HTERT RPE-1 (cell line): Measurements from ENCODE around the gene BCL2L1.
"Not testable (repeated sequence)": the region's sequence is repeated elsewhere in the genome, so short reads cannot be mapped to it uniquely, and the experiment has no call there.

ENCODE experiments used
- in situ Hi-C: fragments of 300-500 bp; cut with MboI; formaldehyde crosslinking; loops from 4 replicates; pipeline ENCODE4 v1.14.3; 2020; ENCODE audit warnings: low sequenced_read_pairs

The BCL2L1 gene

GRCh38 chr20:31677553-31678260, 45.0 kb downstream of the BCL2L1 start:
- in situ Hi-C loops = no loop called here

- in situ Hi-C loops = no loop called here
Observed at GRCh38 chr20:31676609-31676989, 46.1 kb downstream of the BCL2L1 start.

- in situ Hi-C loops = no loop called here
Observed at GRCh38 chr20:31675828-31676608, 46.6 kb downstream of the BCL2L1 start.

- in situ Hi-C loops = no loop called here
Observed at GRCh38 chr20:31674895-31675827, 47.5 kb downstream of the BCL2L1 start.

GRCh38 chr20:31673943-31674463, 48.7 kb downstream of the BCL2L1 start:
- in situ Hi-C loops = no loop called here

GRCh38 chr20:31673435-31673834, 49.2 kb downstream of the BCL2L1 start:
- in situ Hi-C loops = no loop called here

GRCh38 chr20:31671324-31671723, 51.3 kb downstream of the BCL2L1 start:
- in situ Hi-C loops = no loop called here

- in situ Hi-C loops = no loop called here
Observed at GRCh38 chr20:31670371-31671228, 52.1 kb downstream of the BCL2L1 start.

GRCh38 chr20:31669876-31670275, 52.8 kb downstream of the BCL2L1 start:
- in situ Hi-C loops = no loop called here

GRCh38 chr20:31668944-31669343, 53.7 kb downstream of the BCL2L1 start:
- in situ Hi-C loops = not testable (repeated sequence)

GRCh38 chr20:31667315-31668285, 55.1 kb downstream of the BCL2L1 start:
- in situ Hi-C loops = no loop called here

- in situ Hi-C loops = no loop called here
Observed at GRCh38 chr20:31666258-31667042, 56.2 kb downstream of the BCL2L1 start.

GRCh38 chr20:31665753-31666152, 56.9 kb downstream of the BCL2L1 start:
- in situ Hi-C loops = no loop called here

- in situ Hi-C loops = no loop called here
Observed at GRCh38 chr20:31664696-31665354, 57.8 kb downstream of the BCL2L1 start.

- in situ Hi-C loops = no loop called here
Observed at GRCh38 chr20:31663838-31664695, 58.6 kb downstream of the BCL2L1 start.

- in situ Hi-C loops = no loop called here
Observed at GRCh38 chr20:31663524-31663837, 59.2 kb downstream of the BCL2L1 start.

GRCh38 chr20:31662372-31662854, 60.3 kb downstream of the BCL2L1 start:
- in situ Hi-C loops = no loop called here
